Stimulated activated CD8-positive, alpha-beta memory T cell treated with anti-CD3 and anti-CD28 coated beads, Interleukin-2, amount 100 ng/mL, for 1 hour (primary cell): Measurements from ENCODE around the gene HSBP1L1.
"Not testable (repeated sequence)": the region's sequence is repeated elsewhere in the genome, so short reads cannot be mapped to it uniquely, and the experiment has no call there.

Experiments
- DNase-seq, 2 donors: peaks; one replicate each; pipeline ENCODE4 v3.0.0-alpha.2; 2020; ENCODE audit warnings: low read depth in 2 of 2

HSBP1L1 gene

DNA sequence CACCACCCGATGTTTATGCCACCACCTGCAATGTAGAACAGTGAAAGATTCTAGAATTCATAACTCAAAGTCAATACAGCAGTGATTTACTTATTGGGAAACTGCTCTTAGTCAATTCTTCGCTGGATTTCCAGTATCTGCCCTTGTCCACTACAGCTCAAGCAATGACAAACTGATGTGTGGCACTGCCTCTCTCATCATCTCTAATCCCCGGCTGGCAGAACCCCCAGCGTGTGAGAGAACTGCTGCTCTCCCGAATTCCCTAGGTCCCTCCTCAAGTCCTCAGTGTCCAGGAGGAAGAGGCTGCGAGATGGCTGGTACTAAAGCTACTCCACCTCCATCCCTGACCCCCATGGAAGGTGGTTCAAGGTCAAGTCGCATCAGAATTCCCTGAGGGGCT, 22.3 kb downstream of the HSBP1L1 start:
- no peak for DNase-seq

DNA sequence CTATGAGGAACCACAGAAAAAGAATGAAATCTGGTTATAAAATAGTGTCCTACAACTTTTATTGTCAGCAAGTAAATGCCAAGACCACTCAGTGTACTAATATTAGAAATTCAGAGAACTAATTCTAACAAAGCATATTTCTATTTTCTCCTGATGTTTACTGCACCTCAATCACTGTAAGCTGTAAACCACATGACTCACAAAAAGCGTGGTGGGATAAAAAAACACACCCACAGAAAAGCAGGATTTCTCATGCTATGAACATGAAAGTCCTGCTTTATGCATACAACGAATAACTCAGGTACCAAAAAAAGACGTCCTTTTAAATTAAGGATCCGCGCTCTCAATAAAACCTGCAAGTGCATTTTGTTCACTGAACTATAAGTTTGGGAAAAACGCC, 23.1 kb downstream of the HSBP1L1 start:
- no peak for DNase-seq

DNA sequence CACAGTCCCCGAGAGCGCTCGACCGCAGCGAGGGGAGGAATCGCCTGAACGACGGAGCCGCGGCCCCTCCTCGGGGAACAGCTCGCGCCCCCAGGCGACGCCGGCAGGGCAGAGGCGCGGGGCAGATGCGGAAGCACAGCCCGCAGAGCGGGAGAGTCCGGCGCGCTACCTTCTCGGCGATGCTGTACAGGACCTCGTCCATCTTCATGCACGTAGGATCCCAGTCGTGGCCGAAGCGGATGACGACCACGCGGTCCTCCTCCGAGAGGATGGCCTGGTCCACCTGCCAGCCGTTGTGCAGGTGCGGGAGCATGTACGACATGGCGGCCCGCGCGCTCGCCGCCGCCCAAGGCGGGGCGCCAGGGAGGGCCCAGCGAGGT, 23.6 kb downstream of the HSBP1L1 start:
- DNase-seq: peak; percentile 27 to 34

DNA sequence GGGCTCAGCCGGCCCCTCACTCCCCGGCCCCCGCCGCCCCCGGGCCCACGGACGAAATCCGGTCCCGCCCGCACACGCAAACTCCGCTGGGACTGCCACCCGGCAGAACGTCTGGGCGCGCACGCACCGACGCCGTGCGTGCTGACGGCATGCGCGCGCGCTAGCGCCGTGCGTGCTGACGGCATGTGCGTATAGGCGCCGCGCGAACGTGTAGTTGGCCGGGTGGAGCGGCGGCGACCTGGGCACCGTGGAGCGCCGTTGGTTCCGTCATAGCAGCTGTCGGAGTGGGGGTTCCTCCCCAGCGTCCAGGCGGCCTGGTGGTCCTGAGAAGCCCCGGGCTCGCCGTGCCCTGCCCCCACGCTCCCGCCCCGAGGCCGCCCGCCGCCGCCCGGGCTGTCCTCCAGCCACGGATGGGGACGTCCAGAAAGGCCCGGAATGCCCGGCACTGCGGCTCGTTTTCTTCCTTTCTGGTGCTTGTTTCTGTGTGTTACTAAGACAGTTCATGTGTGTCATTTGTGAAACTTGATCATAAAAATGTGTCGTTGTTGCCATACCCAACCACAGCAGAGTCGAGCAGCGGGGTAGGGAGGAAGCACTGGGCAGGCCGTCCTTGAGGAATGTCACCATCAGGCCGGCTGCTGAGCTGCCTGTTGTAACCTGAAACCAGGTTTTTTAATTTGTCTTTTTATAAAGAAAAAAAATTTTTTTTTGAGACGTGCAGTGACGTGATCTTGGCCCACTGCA, 24.2 kb downstream of the HSBP1L1 start, which contains the start of gene TXNL4A:
TSS of gene TXNL4A (minus strand) at position 113 of the 744 bp plus-strand sequence. CDS start 171 bp downstream, outside the sequence.
- DNase-seq: peak; percentile 71 to 72

DNA sequence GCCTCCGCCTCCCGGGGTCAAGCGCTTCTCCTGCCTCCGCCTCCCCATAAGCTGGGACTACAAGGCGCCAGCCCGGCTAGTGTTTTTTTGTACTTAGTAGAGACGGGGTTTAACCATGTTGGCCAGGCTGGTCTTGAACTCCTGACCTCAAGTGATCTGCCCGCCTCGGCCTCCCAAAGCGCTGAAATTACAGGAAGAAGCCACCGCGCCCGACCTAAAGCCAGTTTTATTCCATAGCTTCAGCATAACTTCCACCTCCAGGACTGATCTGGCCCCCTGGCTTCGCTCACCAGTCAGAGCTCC, 24.7 kb downstream of the HSBP1L1 start:
- no peak for DNase-seq

DNA sequence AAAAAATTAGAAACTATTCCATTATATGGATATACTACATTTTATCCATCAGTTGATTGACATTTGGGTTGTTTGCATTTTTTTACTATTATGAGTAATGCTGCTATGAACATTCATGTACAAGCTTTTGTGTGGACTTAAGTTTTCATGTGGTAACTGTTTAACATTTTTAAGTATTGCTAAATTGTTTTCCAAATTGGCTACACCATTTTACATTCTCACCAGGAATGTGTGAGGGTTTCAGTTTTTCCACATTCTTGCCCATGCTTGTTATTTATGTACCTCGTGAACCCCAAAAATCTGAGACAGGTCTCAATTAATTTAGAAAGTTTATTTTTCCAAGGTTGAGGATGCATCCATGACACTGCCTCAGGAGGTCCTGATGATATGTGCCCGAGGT, 27.1 kb downstream of the HSBP1L1 start:
- DNase-seq: no peak

DNA sequence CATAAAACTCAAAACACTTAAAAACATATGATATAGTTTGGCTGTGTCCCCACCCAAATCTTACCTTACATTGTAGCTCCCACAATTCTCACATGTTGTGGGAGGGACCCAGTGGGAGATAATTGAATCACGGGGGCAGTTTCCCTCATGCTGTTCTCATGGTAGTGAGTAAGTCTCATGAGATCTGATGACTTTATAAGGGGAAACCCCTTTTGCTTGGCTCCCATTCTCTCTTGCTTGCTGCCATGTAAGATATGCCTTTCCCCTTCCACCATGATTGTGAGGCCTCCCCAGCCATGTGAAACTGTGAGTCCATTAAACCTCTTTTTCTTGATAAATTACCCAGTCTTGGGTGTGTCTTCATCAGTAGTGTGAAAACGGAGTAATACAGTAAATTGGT, 35.3 kb downstream of the HSBP1L1 start:
- DNase-seq: not testable (repeated sequence)

DNA sequence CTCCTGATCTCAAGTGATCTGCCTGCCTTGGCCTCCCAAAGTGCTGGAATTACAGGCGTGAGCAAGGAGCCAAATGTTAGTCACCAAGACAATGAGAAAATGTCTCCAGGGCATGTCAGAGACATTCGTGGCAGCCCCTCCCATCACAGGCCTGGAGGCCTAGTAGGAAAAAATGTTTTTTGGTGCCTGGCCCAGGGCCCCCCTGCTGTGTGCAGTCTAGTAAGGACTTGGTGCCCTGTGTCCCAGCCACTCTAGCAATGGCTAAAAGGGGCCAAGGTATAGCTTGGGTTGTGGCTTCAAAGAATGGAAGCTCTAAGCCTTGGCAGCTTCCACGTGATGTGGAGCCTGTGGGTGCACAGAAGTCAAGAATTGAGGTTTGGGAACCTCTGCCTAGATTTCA, 36.4 kb downstream of the HSBP1L1 start:
- no peak for DNase-seq

DNA sequence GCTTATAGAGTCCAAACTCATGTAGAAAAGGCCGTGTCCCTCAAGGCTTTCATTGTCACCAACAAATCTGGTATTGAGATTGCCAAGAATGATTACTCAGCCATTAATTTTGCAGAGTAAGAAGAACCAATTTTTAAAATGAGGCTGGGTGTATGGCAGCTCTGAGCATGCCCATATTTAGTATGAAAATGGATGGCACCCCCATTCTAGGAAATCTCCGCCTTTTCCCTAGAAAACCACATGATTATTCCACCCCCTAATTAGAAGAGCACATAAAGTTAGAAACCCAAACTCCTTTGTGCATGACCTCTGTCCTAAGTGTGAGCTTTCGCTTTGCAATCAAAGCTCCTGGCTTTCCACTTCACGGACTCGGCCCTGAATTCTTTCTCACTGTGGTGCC, 38.0 kb downstream of the HSBP1L1 start:
- DNase-seq: no peak

DNA sequence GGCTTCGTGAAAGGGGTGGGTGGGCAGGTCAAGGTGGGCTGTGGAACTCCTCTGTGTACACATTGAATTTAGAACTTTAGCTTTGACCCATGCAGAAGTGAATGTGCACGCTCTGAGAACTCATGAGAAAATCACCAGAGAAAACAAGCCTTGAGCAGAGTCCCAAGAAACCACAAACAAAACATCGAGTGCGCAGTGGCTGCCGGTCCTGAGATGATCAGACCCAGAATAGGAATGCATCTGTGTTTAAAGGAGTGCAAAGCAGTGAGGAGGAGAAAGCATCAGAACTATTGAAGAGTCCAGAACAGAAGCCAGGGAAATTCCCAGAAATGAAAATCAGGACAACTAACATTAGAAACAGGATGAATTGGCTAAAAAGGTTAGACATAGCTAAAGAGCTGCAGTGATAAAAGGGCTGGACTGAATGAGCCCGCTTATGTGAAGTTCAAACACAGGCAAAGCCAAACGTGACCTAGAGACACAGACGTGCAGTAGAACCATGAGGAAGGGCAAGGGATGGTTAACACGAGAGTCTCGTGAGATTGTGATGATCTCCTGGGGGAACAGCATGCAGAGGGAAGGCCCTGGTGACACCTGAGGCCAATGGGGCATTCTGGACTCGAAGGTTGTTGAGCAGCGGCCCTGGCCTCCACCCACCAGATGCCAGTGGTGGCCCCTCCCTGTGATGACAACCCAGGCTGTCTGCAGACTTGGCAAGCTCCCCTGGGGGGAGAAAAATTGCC, 40.3 kb downstream of the HSBP1L1 start:
- DNase-seq: no peak

DNA sequence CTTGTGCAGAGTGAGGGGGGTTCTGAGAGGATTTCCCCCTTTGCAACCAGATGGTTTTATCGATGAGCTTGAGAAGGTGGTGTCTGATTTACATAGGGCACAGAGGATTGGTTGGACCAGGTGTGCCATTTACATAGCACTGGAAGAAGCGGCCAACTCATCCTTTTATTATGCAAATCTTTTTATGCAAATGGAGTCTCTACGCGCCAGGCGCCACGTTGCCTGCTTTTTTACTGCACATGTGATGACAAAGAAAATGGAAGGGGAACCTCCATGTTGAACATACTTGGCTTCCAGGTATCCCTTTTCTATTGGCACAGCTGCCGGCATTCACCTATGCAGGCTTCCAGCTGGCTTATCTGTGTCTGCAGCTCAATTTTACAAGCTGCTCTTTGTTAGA, 42.3 kb downstream of the HSBP1L1 start:
- no peak for DNase-seq

DNA sequence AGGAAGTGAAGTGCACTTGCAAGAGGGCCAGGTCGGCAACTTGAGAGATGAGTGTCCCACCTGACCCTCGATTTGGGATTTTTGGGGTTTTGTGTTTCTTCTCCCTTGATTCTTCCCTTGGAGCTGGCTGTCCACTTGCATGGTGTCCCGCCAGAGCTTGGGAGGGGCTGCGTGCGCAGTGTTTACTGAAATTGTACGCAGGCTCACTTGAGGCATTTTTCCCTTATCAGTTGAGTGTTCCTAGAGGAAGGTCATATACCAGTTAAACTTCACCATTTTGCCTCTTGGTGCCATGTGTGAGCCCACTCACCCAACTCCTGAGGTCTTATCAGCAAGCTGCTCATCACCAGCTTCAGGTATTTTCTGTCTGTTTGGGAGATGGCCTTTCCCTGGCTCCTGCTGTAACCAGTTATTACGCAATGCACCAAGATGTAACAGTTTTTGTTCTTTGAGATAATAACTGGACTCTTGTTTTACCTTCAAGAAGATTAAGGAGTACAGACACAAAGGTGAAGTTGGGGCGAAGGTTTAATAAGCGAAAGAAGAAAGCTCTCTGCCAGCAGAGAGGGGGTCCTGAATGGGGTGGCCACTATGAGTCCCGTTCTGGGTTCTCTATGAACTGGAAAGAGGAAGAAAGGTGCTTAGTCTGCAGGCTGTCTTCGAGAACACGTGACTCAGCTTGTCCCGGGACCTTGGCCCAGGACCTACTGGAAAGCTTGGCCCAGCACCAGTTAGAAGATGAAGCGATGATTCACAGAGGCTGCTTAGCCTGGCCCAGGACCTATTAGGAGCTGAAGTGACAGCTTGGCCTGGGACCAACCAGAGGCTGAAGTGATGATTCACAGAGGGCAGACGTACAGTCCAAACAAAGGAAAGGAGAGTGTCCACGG, 45.5 kb downstream of the HSBP1L1 start:
- DNase-seq: no peak

DNA sequence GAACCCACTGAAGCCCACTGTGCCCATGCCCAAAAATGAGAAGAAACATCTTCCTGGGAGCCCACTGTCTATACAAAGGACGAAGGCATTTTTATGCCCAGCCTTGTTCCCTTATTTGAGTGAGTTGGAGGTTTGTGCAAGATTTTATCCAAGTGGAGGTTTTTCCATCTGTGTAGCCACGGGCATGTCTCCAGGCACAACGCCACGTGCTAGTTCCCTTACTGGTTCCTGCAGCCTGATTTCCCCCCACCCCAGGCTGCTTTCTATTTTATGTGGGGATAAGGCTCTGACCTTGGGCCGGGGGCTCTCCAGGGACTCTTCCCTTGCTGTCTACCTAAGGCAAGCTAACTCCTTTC, 46.1 kb downstream of the HSBP1L1 start:
- no peak for DNase-seq

DNA sequence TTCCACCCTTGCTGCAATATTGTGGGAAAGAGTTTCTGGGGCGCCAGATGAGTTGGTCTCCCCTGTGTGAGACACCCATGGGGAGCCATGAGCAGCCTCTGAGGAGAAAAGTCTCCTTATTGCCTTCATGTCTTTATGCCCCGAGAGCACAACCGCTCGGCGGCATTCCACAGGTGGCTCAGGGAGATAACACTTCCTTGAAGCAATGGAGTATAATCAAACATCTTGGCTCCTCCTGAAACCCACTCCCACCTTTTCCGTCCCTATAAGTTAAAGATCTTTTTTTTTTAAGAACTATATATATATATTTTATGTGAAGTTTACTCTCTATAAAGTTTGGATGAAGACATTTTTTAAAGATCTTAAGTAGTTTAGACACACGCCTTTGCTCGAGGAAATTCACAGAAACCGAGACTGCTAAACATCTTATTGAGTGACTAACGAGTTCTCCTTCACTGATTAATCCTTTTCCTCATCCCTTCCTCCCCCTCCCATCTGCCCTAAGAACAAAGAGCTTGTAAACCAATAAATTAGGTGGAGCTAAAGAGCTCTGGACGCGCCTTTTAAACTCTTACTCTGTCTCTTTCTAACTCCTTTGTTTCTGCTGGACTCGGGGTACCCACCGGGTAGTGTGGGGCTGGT, 47.2 kb downstream of the HSBP1L1 start:
- not testable (repeated sequence) for DNase-seq

DNA sequence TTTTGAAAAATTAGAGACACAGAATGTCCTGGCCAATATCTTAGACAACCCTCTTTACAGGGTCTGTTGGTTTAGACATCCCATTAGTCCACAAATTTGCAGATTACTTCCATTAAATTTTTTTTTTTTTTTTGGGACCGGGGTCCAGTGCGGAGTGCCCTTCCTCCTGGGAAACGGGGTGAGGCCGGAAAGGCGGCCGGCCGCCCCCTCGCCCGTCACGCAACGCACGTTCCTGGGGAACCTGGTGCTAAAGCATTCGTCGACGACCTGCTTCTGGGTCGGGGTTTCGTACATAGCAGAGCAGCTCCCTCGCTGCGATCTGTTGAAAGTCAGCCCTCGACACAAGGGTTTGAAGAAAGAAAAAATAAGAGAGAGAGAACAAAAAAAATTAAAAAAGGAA, 48.3 kb downstream of the HSBP1L1 start:
- no peak for DNase-seq
